CD4-positive, alpha-beta T cell treated with Interferon alpha-2 for 1 hour (primary cell): ENCODE data around the gene FANCE.

ENCODE experiments used
- DNase-seq, 2 donors: peaks; one replicate each; pipeline ENCODE4 v3.0.0-alpha.2; 2020 to 2022

FANCE gene

DNA sequence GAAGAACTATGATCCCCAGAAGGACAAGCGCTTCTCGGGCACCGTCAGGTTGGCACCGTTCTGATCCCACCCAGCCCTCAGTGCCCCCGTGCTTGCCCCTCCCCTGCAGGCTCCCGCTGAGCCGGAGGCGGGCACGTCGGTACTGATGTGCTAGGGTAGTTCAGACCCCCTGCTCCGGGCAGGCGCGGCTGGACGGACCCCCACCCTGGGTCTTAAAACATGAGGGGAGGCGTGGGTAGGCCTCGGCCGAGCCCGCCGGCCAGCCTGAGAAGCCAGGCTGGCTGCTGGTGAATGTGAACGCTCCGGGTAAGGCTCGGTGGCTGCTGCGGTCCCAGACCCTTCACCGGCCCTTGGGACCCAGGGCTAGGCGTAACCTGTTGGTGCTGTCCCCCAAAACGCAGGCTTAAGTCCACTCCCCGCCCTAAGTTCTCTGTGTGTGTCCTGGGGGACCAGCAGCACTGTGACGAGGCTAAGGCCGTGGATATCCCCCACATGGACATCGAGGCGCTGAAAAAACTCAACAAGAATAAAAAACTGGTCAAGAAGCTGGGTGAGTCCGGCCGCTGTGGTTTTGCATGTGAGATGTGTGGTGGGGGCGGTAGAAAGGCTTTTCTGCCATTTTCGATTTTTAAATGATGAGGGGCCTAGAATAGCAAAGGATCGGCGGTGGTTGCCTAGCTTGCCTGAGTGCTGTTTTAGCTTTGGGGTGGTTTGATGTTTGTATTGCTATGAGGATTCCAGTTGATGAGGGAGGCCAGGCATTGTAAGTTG is 17.0 kb downstream of the FANCE start:
- DNase-seq, result peak in 1 of 2 donors; percentile 27

DNA sequence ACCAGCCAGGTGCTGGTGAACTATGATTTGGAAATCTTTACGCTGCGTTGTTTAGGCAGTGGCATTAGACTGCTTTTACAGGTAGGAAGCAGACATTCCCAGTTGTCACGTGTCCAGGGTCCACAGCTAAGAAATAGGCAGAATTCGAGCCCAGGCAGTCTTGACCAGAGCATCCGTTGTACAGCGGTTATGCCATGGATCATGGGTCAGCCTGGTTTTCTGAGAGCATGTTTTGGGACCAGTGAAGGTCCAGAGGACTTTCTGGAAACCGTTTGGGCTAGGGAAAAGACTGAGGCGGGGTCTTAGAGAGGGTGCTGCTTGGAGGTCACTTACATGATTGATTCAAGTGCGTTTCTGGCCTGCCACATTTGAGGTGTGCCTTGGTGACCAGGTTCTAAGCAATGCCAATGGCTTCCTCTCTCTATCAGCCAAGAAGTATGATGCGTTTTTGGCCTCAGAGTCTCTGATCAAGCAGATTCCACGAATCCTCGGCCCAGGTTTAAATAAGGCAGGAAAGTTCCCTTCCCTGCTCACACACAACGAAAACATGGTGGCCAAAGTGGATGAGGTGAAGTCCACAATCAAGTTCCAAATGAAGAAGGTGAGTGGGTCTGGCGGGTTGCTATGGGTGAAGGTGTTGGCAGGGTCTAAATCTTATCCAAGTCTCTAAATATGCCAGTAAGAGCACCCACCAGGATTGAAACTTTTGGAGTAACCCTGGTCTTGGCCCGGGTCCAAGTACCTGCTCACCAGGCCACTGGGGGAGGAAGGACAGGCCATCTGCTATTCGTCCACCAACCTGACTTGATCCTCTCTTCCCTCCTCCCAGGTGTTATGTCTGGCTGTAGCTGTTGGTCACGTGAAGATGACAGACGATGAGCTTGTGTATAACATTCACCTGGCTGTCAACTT is 17.9 kb downstream of the FANCE start:
- DNase-seq, result peak in 1 of 2 donors; percentile 31

DNA sequence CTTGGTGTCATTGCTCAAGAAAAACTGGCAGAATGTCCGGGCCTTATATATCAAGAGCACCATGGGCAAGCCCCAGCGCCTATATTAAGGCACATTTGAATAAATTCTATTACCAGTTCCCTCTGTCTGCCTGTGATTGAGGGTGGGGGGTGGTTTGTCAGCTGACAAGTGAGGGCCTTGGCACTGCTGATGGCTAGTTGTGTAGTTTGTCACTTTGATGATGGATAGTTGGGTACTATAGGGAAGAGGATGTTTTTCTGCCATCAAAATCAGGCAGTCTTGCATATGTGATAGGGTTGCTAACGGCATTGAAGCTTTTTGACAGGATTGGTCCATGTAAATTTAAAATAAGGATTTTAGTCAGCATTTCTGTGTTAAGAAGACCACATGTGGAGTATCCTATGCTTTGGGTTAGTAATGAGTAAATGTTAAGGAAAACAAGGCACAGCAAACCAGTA is 18.6 kb downstream of the FANCE start:
- DNase-seq, result no peak

DNA sequence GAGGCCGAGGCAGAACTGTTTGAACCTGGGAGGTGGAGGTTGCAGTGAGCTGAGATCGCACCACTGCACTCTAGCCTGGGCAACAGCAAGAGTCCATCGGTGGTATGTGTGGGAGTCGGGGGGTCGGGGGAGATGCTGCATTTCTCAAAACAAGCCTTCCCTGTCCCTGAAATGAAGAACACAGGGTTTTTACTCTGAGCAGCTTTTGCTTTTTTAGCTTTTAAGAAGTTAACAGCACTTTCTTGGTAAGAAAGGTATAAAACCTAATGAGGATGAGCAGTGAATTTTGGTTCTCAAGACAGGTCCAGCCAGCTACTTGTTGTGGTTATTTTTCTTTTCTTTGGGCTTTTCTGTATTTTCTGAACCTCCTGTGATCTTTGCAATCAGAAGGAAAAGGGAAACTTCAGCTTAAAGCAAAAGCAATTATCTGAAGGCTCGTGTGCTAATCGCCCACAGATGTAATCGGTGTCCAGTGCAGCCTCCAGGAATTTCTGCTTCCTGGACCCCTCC is 19.8 kb downstream of the FANCE start:
- no peak for DNase-seq

DNA sequence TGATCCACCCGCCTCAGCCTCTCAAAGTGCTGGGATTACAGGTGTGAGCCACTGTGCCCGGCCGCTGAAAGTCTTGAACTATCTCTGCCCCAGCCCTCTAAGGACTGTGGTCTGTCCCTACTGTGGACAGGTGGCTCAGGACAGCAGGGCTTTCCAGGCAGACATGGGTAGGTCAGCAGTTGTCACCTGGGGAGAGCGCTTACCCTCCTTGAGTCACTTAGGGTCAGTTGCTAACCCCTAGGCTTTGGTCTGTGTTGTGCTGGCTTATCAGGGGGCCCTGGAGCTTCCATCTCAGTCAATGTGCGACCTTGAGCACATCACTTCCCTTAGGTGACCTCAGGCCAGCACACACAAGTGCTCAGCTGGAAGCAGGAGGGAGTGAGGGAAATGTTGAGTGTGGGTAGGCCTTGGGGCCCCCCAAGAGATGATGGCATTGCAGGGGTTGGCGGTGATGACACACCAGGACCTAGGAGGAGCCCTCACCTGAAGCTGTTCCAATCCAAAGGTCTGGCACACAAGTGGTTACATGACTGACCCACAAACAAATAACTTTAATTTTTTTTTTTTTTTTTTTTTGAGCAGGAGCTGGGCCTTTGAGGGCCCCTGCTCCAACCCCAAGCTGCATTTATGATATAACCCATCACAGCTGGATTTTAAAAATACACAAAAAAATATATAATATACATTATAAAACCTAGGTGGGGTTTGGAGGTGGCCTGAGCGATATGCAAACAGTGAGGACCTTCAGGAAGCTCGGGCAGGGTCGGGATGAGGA is 21.1 kb downstream of the FANCE start:
- no peak for DNase-seq

DNA sequence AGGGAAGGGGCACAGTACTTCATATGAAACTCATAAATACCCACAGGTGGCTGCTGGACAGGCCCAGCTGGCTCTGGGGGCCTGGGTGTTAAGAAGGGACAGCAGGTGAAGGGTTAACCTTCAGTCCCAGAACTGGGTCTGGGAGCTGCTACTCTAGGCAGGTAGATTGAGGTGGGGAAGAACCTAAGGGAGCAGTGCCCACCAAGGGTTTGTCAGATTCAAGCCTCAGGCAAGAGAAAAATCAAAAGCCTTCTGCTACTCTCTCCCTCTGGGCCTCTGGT is 21.7 kb downstream of the FANCE start:
- no peak for DNase-seq

DNA sequence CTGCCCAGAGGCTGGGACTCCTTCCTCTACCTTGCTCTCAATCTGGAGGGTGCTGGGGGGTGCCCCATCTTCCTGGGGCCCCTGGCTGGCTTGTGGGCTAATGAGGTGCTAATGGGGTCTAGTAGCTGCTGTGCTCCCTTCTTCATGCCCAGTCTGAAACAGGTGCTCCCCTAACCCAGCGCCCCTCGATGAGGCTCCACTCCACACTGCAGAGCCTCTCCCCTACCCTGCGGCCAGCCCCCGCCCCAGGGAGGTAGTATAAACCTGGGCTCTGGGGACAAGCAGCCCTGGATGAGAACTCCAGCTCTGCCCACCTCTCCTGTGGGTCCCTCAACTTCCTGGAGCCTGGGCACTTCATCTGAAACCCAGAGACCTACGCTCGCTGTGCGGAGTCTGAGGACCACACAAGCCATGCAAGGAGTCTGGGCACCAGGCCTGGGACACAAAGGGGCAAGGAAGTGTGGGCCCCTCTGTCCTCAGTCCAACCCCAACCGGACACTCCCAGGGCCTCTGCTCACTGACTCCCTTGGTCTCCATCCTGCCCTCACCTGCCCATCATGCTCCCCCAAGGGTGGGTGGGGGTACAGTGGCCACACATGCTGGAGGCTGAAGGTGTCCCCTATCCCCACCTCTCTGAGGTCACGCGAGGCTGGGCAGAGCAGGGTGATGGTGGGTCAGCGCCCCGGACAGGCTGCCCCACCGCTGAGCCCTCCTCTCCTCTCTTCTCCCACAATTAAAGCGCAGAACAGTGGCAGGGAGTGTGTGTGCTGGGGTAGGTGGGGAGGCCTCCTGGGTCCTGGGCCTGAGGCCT is 22.2 kb downstream of the FANCE start:
- DNase-seq, result no peak

DNA sequence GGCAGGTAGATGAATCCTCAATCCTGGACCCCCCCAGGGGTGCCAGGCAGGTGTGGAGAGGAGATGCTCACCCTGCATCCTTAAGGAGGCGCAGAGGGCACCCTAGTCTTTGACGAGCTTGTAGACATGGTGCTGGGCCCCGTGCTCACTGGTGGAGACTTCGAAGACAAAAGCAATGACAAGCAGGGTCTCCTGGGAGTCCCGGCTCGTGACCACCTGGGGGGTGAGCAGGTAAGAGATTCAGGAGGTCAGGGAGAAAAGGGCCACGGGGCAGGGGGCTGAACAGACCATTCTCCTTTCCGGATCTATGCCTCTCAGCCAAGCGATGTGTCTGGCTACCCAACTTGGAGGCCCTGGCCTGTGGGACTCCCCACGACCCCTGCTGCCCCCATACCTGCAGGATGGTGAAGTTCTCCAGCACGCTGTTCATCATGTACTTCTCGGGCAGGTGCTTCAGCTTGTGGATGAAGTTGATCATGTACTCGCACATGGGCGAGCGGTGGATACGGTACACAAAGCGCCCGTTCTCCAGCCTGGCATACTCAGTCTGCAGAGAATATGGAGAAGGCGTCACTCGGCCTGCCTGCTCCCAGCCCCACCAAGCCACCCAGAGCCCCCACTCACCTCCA is 22.9 kb downstream of the FANCE start:
- no peak for DNase-seq

DNA sequence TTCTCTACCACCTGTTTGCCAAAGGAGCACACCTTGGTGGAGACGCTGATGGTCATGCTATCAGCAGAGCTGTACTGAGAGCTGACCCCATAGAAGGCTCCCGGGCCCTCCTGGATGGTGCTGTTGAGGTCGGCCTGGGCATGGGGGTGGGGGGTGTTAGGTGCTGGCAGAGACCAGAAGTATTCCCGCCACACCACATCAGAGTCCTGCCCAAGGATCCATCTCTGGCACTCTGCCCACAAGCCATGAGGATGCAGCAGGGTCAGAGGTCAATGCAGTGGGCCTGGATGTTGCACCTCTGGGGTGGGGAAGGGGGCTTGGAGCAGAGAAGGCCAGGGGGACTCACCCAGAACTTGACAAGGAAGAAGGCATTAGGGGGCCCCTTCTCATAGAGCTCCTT is 23.4 kb downstream of the FANCE start:
- no peak for DNase-seq

DNA sequence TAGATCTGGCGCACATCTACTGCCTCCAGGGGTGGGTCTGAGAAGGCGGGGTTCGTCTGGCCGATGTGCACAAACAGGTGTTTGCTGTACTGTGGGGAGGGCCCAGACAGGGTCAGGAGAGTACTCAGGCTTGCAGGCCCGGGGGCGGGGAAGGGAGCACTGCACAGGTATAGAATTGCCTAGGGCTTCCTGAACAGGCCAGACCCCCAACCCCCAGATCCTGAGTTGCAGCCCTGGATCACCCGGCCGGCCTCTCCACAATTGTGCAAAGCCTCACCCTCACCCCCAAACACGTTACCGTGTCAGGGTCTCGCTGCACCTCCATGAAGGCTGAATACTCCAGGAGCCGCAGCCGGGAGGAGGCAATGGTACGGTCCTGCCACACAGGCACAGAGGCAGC is 23.9 kb downstream of the FANCE start:
- no peak for DNase-seq

DNA sequence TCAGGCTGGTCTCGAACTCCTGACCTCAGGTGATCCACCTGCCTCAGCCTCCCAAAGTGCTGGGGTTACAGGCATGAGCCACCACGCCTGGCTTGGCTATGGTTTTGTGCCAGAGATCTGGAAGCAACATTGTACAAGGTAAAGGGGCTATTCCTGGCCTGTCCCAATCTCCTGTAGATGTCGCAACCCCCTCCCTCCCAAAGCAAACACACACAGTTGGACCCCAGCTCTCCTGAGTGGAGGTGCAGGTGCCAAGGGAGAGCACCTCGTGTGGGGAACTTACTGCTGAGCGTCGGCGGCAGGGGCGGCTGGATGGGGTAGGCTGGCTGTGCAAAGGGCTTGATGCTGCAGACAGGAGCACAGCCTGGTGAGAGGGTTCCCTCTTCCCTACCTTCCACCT is 24.9 kb downstream of the FANCE start:
- no peak for DNase-seq

DNA sequence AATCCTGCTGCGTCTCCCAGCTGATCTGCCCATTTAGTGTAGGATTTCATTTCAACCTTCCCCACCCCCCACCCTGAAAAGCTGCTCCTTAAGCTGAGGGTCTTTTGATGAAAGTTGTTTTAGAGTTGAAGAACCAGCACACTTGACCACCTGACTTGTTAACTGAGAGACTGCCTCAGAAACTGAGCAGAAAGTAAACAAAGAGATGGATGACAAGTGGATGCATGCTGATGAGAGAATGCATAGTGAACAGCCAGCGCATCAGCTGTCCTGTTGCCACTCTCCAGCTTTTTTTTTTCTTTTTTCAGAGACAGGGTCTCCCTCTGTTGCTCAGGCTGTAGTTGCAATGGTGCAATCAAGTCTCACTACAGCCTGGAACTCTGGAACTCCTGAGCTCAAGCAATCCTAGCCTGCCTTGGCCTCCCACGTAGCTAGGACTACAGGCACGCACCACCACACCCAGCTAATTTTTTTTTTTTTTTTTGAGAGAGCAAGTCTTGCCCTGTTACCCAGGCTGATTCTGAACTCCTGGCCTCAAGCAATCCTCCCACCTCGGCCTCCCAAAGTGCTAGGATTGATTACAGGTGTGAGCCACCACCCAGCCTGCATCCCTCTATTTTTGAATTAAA is 25.5 kb downstream of the FANCE start:
- no peak for DNase-seq

DNA sequence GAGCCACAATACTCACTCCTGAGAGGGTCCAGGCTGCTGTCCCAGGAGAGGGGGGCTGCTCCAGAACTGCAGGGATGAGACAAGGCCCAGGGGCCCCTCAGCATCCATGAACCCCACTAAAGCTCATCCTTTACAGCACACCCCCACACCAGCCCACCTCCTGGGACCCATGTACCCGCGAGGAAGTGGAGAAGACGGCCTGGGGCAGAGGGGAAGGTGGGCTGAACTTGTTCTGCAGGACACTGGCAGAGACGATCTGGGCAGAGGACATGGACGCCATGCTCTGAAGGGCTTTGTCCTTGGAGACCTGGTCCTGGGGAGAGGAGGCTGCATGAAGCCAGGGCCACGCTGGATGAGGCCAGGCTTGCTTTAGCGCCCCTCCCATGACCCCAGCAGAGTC is 26.1 kb downstream of the FANCE start:
- no peak for DNase-seq

DNA sequence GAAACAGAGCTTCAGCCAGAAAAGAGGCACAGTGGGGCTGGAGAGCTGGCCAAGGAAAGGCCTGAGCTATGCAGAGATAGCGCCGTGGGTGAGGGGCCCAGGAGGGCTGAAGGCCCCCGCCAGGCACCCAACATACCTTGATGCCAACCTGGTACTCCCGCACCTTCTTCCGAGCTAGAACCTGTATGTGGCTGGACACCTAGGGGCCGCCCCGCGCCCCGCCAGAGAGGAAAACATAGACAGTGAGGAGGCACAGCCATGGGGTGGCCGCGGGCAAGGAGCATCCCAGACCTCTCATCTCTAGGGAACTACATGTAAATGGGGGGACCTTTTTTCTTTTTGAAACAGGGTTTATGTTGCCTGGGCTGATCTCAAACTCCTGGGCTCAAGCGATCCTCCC is 28.0 kb downstream of the FANCE start:
- no peak for DNase-seq

DNA sequence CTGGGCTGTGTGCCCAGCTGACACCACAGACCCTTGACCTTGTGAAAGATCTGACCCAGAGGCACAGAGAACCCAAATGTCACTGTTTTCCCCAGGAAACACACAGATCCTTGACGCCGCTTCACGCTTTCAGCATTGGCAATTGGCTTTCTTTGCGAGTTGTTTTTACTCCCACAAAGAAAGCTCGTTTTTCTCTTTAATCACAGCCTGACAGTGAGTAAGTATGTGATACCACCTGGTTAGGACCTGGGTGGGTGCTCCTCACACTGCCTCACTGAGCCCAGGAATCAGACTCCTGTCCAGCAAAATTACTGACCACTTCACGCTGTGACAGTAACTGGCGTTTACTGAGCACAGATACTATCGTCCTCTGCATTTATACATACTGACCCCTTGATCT is 29.1 kb downstream of the FANCE start:
- DNase-seq, result no peak

DNA sequence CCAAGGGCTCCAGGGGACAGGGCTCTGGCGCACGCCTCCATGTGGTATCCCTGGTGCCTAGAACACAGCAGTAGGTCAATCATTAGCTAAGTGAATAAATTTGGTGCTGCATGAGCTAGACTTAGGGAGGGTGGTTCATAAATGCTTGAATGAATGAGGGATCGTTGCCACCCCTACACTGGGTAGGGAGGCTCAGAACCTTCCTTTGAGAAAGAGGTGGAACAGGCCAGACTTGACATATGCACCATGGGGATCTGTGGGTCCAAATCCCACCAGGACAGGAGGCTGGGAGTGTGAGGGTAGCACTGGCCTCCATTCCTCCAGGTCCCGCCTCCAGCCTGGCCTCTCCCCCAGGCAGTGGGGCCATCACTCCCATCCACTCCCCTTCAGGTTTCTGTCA is 30.9 kb downstream of the FANCE start:
- no peak for DNase-seq

DNA sequence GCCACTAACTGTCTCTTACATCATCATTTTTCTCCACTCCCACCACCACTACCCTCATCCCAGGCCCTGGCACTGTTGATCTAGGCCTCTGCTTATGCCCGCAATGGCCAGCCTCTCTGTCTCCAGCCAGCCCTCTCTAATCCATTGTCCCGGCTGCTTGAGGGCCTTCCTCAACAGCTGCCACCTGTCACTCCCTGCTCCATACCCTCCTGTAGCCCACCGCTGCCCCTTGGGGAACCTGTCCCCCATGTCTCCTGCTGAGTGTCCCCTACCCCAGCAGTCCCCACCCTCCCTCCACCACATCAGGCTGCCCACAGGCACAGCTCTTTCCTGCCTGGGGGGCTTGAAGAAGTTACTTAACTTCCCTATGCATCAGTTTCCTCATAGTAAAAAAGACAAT is 31.4 kb downstream of the FANCE start:
- no peak for DNase-seq

DNA sequence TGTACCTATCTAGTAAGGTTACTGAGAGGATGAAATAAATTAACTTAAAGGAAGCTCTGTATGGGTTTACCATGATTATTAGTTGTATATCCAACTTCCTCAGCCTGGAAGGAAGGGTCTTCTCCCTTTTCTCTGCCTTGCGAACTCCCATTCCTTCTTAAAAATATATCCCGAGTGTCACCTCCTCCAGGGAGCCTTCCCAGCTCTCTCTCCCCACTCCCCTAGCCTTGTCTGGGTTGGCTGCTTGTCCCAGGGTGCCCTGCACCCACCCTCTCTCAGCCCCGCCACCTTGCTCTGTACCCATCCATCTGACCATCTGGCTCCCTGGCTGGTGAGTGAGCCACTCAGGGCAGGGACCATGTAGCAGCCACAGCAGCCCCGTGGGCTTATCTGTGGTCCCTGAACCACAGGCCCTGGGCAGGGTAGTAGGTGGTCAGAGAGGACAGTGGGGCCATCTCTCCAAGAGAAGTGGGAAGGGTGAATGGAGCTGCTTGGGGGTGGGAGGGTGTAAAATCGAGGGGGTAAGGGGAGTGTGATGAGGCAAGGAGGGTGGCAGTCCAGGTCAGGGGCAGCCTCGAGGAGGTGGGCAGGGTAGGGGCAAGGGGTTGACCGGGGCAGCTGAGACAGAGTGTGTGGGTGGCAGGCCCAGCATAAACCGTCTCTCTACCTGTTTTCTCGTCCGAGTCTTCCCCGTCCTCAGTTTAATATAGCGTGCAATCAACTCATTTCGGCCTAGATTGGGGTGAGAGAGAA is 31.9 kb downstream of the FANCE start:
- DNase-seq, result no peak

DNA sequence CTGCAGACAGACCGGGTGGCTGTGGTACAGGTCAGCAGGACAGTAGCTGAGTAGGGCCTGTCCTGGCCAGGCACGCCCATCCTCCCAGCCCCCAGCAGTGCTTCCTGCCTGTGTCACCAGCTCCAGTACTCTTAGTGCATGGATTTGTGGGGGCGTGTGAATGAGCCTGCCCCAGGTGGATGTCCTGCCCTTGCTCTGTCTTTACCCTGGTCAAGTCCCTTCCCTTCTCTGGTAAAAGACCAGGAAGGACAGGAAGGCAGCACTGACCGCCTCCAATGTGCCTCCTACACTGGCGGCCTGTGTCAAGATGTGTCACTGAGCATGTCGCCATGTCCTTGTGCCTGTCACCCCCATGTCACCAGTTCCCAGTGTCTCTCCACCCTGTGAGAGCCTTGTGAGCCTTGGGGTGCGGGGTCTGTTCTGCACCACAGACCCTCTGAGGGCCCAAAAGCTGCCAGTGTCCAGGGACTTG is 32.8 kb downstream of the FANCE start:
- no peak for DNase-seq

DNA sequence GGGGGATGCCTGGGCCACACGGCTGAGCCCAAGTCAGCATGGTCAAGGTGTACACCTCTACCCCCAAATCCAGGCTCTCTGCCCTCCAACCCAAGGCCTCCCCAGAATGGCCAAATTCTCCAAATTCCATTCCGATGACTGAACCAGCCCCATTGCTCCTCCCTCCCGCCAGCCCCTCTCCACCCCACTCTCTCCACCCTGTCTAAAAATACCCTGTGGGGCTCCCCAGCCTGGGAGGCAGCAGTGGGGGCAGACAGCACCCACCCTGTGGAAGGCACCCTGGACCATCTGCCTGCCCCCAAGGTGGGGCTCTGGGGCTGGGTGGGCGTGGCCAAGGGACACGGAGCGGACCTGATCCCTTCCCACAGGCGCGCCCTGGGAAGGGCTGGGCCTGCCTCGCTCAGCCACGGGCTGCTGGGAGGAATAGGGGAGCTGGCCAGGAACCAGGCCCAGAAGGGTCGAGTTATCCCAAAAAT is 33.3 kb downstream of the FANCE start:
- DNase-seq, result no peak
